Spinal cord (tissue), 10 donors: ENCODE measurements around the gene KCP. TPM values are rescaled to one million over a fixed set of nuclear protein-coding genes. Genes with fewer than 3 reads are reported as not detected.

Experiments
- DNase-seq, 6 donors: peaks; one replicate each; pipeline versions ENCODE4 v3.0.0 to v3.0.0-alpha.2; 2013 to 2015; ENCODE audit warnings: low spot score in 6 of 6, low read depth in 4 of 6
- H3K27ac ChIP-seq: one replicate; pipeline ENCODE4 v1.5.1; 2013; ENCODE audit warnings: low read depth, low read length, control low read depth
- H3K27me3 ChIP-seq: one replicate; pipeline ENCODE4 v1.6.1; 2013; ENCODE audit warnings: low read length; ENCODE audit not compliant: control insufficient read depth, insufficient read depth
- H3K36me3 ChIP-seq: one replicate; pipeline ENCODE4 v1.6.1; 2013; ENCODE audit warnings: low read length; ENCODE audit not compliant: control insufficient read depth, insufficient read depth
- H3K4me1 ChIP-seq: one replicate; pipeline ENCODE4 v1.6.1; 2013; ENCODE audit warnings: low read length; ENCODE audit not compliant: control insufficient read depth, insufficient read depth
- H3K4me3 ChIP-seq: one replicate; pipeline ENCODE4 v1.5.1; 2013; ENCODE audit warnings: low read depth, low read length, control low read depth
- H3K9me3 ChIP-seq: one replicate; pipeline ENCODE4 v1.6.1; 2013; ENCODE audit warnings: low read length; ENCODE audit not compliant: control insufficient read depth, insufficient read depth
- WGBS: methylation state at CpG from one replicate; pipeline ENCODE4 v1.1.5; 2013; ENCODE audit warnings: missing lambda C conversion rate; ENCODE audit not compliant: insufficient coverage; 5-methylcytosine and 5-hydroxymethylcytosine counted together
- polyA plus RNA-seq, 2 donors: library from polyadenylated mRNA; unstranded; fragments of 120-200 nt; gene quantifications; one replicate each; pipeline ENCODE4 v1.2.1, GENCODE V29; 2013; ENCODE audit not compliant: insufficient read length in 2 of 2
- total RNA-seq, 2 donors: library from RNA; depleted of rRNA in 1 of 2; stranded (reverse); fragments of 120-200 nt in 1 of 2; fragments of >200 nt in 1 of 2; gene quantifications; one replicate each; pipeline versions ENCODE4 v1.2.3 to v1.2.4, GENCODE V29; 2013 to 2014
- donor health status: healthy.

KCP gene
- total and polyA plus RNA-seq, 4 donors = 0.40 to 2.3 (median 1.6) TPM

GRCh38 chr7:128835790-128836641 is 74.5 kb downstream of the KCP start:
- DNase-seq = peak in 1 of 6 donors; percentile 20
- Histone ChIP-seq H3K27ac (no peak overlapping the region), H3K27me3 (peaks cover 6% of the 10 kb centered on the region), H3K9me3 (no peaks in the 10 kb centered on the region), H3K4me3 (no peak overlapping the region), H3K4me1 (peaks cover 61% of the 10 kb centered on the region), H3K36me3 (peaks cover 67% of the 10 kb centered on the region)
- 72% methylated on average over 9 of the region's 14 CpGs for WGBS

- Histone ChIP-seq H3K9me3 (no peaks in the 10 kb centered on the region), H3K4me3 (no peak overlapping the region), H3K4me1 (peaks cover 68% of the 10 kb centered on the region), H3K27me3 (peaks cover 12% of the 10 kb centered on the region), H3K36me3 (peaks cover 64% of the 10 kb centered on the region), H3K27ac (no peak overlapping the region)
- WGBS = 82% methylated on average over 14 of the region's 16 CpGs
- no peak for DNase-seq
These were observed 75.2 kb downstream of the KCP start for GRCh38 chr7:128835231-128835751.

DNA sequence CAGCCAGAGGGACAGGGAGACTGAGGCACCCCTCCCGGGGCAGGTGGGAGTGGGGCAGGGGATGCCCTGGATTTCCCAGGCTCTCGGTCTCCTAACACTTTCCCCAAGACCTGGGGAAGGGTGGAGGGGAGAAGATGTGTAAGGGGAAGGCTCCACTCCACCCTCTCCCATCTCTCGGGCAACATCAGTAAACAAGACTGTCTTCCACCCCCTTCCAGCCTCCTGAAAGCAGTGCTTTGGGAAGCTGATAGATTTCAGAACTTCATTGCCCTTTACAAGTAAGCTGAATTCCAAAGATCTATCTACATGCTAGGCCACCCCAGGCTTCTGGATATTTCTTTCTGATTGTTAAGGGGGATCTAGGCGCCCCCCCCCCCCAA is 76.6 kb downstream of the KCP start:
- H3K36me3 ChIP-seq = peaks cover 50% of the 10 kb centered on the region
- no CpG with 5 or more reads among the region's 4 CpGs for WGBS
- peak overlapping the region; percentile 91 for H3K27ac ChIP-seq
- H3K4me1 ChIP-seq = peaks cover 78% of the 10 kb centered on the region
- no peaks in the 10 kb centered on the region for H3K9me3 ChIP-seq
- peak overlapping the region; percentile 27 for H3K4me3 ChIP-seq
- peak in 1 of 6 donors; percentile 42 for DNase-seq
- H3K27me3 ChIP-seq = peaks cover 19% of the 10 kb centered on the region

DNA sequence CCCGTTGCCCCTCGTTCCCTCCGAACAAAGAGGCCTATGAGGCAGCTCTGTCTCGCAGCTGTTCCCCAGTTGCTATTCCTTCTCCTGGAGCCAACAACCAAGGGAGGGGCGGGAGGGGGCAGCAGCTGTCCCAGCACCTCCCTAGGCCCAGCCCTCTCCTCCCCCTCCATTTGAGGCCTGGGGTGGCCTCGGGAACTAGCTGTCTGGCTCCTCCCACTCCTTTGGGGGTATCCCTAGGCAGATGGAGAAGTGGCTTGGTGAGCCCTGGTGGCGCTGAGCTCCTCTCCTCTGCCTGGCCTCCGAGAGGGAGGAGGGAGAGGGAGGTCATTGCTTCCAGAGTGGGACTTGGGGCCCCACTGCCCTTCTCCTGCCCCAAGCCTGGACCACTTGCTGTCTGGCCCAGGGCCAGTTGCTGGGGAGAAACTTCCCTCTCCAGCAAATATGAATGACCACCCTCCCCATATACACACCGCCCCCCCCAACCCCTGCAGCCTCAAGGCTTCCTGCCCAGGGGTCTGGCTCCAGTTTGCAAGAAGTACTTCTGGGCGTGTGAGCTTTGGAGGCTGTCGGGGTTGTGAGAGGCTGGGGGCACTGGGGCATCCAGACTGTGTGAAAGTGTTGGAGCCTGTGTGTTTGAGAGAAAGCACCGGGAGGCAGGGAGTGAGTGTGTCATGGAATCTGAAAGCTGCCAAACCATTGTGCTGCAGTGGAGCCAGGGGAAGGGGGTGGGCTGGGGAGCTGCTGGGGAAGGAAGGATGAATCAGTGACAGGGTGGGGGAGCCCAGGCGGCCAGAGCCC is 77.2 kb downstream of the KCP start:
- H3K36me3 ChIP-seq = peaks cover 45% of the 10 kb centered on the region
- H3K27me3 ChIP-seq = peaks cover 19% of the 10 kb centered on the region
- WGBS = 7% methylated on average over 9 of the region's 13 CpGs
- H3K27ac ChIP-seq = peak overlapping the region; percentile 91
- peak in 5 of 6 donors; percentile 62 to 92 (median 71) for DNase-seq
- peaks cover 82% of the 10 kb centered on the region for H3K4me1 ChIP-seq
- no peaks in the 10 kb centered on the region for H3K9me3 ChIP-seq
- peak overlapping the region; percentile 59 for H3K4me3 ChIP-seq

- peak overlapping the region; percentile 59 for H3K4me3 ChIP-seq
- DNase-seq = no peak
- H3K27ac ChIP-seq = peak overlapping the region; percentile 91
- WGBS = 36% methylated on average over 2 of the region's 2 CpGs
- H3K4me1 ChIP-seq = peaks cover 82% of the 10 kb centered on the region
- H3K27me3 ChIP-seq = peaks cover 19% of the 10 kb centered on the region
- H3K36me3 ChIP-seq = peaks cover 39% of the 10 kb centered on the region
- H3K9me3 ChIP-seq = no peaks in the 10 kb centered on the region
These were observed 77.7 kb downstream of the KCP start for GRCh38 chr7:128832880-128833147.

GRCh38 chr7:128831994-128832879 is 78.3 kb downstream of the KCP start:
- H3K27ac ChIP-seq = peak overlapping the region; percentile 91
- 18% methylated on average over 13 of the region's 22 CpGs for WGBS
- H3K9me3 ChIP-seq = no peaks in the 10 kb centered on the region
- H3K4me1 ChIP-seq = peaks cover 84% of the 10 kb centered on the region
- peak overlapping the region; percentile 59 for H3K4me3 ChIP-seq
- peaks cover 19% of the 10 kb centered on the region for H3K27me3 ChIP-seq
- H3K36me3 ChIP-seq = peaks cover 33% of the 10 kb centered on the region
- peak in 2 of 6 donors; percentile 71 to 80 for DNase-seq

DNA sequence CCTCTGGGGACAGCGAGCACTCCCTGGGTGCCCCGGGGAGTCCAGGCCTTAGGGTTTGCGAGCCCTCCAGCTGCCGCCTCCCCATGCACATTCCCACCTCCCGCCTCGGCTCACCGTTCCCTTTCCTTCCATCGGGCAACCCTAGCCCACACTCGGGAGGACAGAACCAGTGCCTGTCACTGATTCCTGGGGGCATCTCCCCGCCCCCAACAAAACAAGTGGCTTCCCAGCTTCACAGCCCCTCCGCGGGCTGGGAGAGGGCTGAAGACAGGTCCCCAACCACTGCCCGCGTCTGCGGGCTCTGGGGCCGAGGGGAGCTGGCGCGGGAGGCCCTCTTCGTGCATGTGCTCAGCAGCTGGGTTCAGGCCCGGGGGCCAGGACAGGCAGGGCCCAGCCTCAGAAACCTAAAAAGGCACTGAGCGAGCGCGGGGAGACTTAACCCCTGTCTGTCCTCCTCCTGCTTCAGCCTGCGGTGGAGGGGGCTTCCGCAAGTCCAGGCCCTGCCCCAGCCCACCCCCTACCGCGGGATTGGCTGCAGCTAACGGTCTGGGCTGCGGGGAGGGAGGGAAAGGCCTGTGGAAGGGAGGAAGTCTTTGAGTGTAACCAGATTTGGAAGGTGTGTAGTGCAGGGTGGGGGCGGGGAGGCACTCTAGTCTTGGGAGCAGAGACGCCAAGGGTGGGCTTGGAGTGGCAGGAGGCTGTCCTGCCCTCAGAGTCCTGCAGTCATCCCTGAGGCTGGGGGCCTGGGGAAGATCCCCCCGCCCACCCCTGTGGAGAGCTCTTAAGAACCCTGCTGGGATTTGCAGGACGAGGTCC is 79.1 kb downstream of the KCP start:
- Histone ChIP-seq H3K4me1 (peaks cover 78% of the 10 kb centered on the region), H3K27ac (peak overlapping the region; percentile 91), H3K4me3 (peak overlapping the region; percentile 59), H3K36me3 (peaks cover 25% of the 10 kb centered on the region), H3K27me3 (peaks cover 19% of the 10 kb centered on the region), H3K9me3 (no peaks in the 10 kb centered on the region)
- peak in 2 of 6 donors; percentile 72 to 75 for DNase-seq
- 10% methylated on average over 29 of the region's 33 CpGs for WGBS

GRCh38 chr7:128830231-128831177 is 80.0 kb downstream of the KCP start, which contains the start of gene FLNC:
Gene FLNC (plus strand): TSS chr7:128830406. CDS start chr7:128830638, 232 bp downstream.
- peaks cover 69% of the 10 kb centered on the region for H3K4me1 ChIP-seq
- no peaks in the 10 kb centered on the region for H3K9me3 ChIP-seq
- peak within 1 kb of the TSS; percentile 59 for H3K4me3 ChIP-seq
- 4% methylated on average over 102 of the region's 109 CpGs for WGBS
- DNase-seq = peak in 2 of 6 donors; percentile 37 to 66
- H3K27ac ChIP-seq = peak within 1 kb of the TSS; percentile 91
- H3K27me3 ChIP-seq = peaks cover 19% of the 10 kb centered on the region
- H3K36me3 ChIP-seq = peaks cover 16% of the 10 kb centered on the region
